ENCODE results near the gene ATG101. TPM values are rescaled to one million over a fixed set of nuclear protein-coding genes. Genes with fewer than 3 reads are reported as not detected.

ATG101 gene
- total and polyA plus RNA-seq, 2 donors (not counting 1 experiment from before 2014, with no cell fraction given) = 19.4 to 50.3 TPM

DNA sequence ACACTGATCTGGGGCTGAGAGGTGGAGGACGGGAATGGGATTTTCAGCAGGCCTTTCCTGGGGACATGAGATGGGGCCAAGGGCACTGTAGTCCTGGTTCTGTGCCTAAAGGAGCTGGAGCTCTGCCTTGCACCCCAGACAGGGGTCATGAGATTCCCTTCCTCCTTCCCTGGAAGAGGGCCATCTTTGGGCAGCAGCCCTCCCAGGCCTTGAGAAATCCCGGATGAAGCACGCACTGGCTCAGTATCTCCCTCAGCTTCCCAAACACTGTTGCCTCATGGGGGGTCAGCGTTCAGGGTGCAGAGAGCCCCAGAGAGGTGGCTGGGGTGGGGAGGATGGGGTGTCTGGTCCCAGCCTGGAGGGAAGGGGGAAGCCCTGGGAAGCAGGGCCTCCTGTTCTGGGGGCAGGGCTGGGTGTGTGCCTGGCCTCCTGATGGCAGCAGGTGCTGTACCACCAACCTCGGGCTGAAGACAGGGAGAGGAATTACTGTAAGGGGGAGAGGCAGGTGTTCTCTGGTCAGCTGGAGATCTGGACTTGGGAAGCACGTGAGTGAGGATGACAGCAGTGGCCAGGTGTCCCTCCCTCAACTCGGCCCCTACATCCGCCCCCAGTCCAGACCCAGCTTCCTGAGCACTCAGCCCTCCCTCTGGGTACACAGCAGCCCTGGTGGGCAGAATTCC is 26.9 kb upstream of the ATG101 start:
- Histone ChIP-seq H2AFZ (ENCODE audit: insufficient read depth, low read depth, low read length, poor library complexity, severe bottlenecking) (no peak overlapping the region), H3K4me1 (ENCODE audit: control insufficient read depth in 2 of 2, insufficient read depth in 2 of 2, low read length in 2 of 2) (peaks cover 27 to 46% of the 10 kb centered on the region in 2 donors), H3K4me2 (replicated peaks; ENCODE audit: low read depth, low read length, poor library complexity, severe bottlenecking) (peak overlapping the region; percentile 78), H3K27me3 (replicated peaks in 1 of 4; ENCODE audit: control extremely low read depth in 1 of 4, control insufficient read depth in 3 of 4, insufficient read depth in 4 of 4, low read length in 3 of 4) (no peaks in the 10 kb centered on the region), H3K79me2 (ENCODE audit: control insufficient read depth, insufficient read depth, low read length) (peaks cover 44% of the 10 kb centered on the region), H3K4me3 (ENCODE audit: control extremely low read depth in 1 of 5, extremely low read depth in 1 of 5, insufficient read depth in 1 of 5, low read depth in 2 of 5, low read length in 4 of 5) (peak overlapping the region in 3 of 5 experiments; percentile 32 to 54 (median 54)), H3K9ac (ENCODE audit: low read length) (peak overlapping the region; percentile 47), H3K36me3 (replicated peaks in 1 of 2; ENCODE audit: control extremely low read depth in 1 of 2, control insufficient read depth in 1 of 2, extremely low read depth in 1 of 2, insufficient read depth in 2 of 2, low read length in 1 of 2) (no peaks in the 10 kb centered on the region), H4K20me1 (ENCODE audit: control insufficient read depth, insufficient read depth, low read length, poor library complexity, severe bottlenecking) (no peaks in the 10 kb centered on the region), H3K9me3 (ENCODE audit: control extremely low read depth in 1 of 3, control insufficient read depth in 2 of 3, insufficient read depth in 1 of 3, low read length in 2 of 3) (no peaks in the 10 kb centered on the region), H3K27ac (ENCODE audit: low read length in 2 of 2) (peak overlapping the region; percentile 75 to 77)
- intact Hi-C loops (cut with micrococcal nuclease) = loop anchor here (1.0 kb wide), 1 partner anchor 7 kb away; no protein-coding TSS in a partner anchor
- 87% methylated on average over 3 of the region's 8 CpGs for WGBS (ENCODE audit: insufficient coverage)
- TF ChIP-seq EZH2 (IDR thresholded peaks at IDR 0.05; ENCODE audit: borderline replicate concordance, insufficient read depth, low read depth, low read length, poor library complexity, severe bottlenecking) = no peak
- TF ChIP-seq, protein P1, sequence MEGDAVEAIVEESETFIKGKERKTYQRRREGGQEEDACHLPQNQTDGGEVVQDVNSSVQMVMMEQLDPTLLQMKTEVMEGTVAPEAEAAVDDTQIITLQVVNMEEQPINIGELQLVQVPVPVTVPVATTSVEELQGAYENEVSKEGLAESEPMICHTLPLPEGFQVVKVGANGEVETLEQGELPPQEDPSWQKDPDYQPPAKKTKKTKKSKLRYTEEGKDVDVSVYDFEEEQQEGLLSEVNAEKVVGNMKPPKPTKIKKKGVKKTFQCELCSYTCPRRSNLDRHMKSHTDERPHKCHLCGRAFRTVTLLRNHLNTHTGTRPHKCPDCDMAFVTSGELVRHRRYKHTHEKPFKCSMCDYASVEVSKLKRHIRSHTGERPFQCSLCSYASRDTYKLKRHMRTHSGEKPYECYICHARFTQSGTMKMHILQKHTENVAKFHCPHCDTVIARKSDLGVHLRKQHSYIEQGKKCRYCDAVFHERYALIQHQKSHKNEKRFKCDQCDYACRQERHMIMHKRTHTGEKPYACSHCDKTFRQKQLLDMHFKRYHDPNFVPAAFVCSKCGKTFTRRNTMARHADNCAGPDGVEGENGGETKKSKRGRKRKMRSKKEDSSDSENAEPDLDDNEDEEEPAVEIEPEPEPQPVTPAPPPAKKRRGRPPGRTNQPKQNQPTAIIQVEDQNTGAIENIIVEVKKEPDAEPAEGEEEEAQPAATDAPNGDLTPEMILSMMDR (IDR thresholded peaks at IDR 0.05) = no peak
- Mint-ChIP-seq H3K4me3 (peak overlapping the region; percentile 29), H3K27ac (no peak overlapping the region), H3K9me3 (ENCODE audit: insufficient read depth) (no peaks in the 10 kb centered on the region), H3K4me1 (peaks cover 56% of the 10 kb centered on the region), H3K27me3 (no peaks in the 10 kb centered on the region)
- ChIA-PET POLR2A (no interaction called here), CTCF (interaction anchor here (1.0 to 32.6 kb wide), 7 partner anchors 8 to 74 kb away, joined by 3 to 1315 read pairs (median 11); partner anchors contain the start of genes ATG101, NR4A1 and SMIM41)
- DNase-seq (no peak), ATAC-seq (ENCODE audit: low read depth) (no peak)
